Stimulated activated naive CD8-positive, alpha-beta T cell treated with anti-CD3 and anti-CD28 coated beads, Interleukin-15, amount 100 ng/mL, for 72 hours (primary cell): ENCODE measurements around the gene TMA7.
"Not testable (repeated sequence)": the region's sequence is repeated elsewhere in the genome, so short reads cannot be mapped to it uniquely, and the experiment has no call there.

ENCODE experiments used
- ATAC-seq: fragments of 150-1000 bp; cut with Tn5 transposase; 2 replicates; pipeline ENCODE4 v1.10.0; 2021; ENCODE audit warnings: mild to moderate bottlenecking, moderate library complexity
- DNase-seq, 2 donors: peaks; one replicate each; pipeline ENCODE4 v3.0.0; 2021 to 2022
- H3K27ac Mint-ChIP-seq, 2 donors: one replicate each; pipeline ENCODE4 v1.8.0; 2022; ENCODE audit warnings: mild to moderate bottlenecking in 2 of 2, mixed read lengths in 2 of 2, moderate library complexity in 2 of 2
- H3K27me3 Mint-ChIP-seq: one replicate; pipeline ENCODE4 v1.8.0; 2022; ENCODE audit warnings: mixed read lengths
- H3K4me1 Mint-ChIP-seq: one replicate; pipeline ENCODE4 v1.8.0; 2022; ENCODE audit warnings: mild to moderate bottlenecking, mixed read lengths
- H3K4me3 Mint-ChIP-seq, 2 donors: one replicate each; pipeline ENCODE4 v1.8.0; 2022; ENCODE audit warnings: mild to moderate bottlenecking in 2 of 2, mixed read lengths in 2 of 2, moderate library complexity in 1 of 2
- H3K9me3 Mint-ChIP-seq, 2 donors: one replicate each; pipeline ENCODE4 v1.8.0; 2022; ENCODE audit warnings: mixed read lengths in 2 of 2

The TMA7 gene

DNA sequence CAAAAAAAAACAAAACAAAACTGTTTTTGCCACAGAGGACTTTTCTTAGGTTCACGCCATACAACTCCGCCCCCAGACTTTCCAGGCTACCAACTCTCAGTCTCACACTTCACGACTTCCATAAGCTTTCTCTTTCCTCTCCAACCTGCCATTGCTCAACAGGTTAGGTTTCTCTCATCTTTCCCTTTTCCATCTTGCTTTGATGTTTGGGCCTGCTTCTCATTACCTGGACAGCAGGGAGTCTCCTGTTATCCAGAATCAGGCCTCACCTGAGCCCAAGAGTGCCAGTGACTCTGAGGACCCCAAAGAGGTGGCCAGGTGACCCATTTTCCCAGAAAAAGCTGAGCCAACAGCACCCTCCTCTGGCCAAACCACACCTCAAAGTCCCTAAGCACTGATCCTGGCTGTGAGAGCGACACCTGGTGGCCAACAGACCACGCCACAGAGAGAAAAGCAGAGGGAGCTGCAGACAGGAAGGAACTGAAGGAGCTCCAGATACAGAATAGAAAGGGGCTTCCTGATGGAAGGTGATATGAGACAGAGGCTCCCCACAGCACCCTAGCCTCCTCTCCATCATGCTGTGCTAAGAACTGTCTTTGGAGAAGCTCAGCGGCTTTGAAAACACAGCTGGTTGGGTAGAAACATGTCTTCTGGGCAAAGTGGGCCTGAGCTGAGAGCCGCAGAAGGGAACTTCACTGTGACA is 4.1 kb upstream of the TMA7 start:
- peak; percentile 38 for ATAC-seq
- Mint-ChIP-seq H3K27ac (no peak overlapping the region), H3K27me3 (peaks cover under 1% of the 10 kb centered on the region), H3K9me3 (no peaks in the 10 kb centered on the region), H3K4me1 (peaks cover 34% of the 10 kb centered on the region), H3K4me3 (no peak overlapping the region)
- peak; percentile 78 to 82 for DNase-seq

DNA sequence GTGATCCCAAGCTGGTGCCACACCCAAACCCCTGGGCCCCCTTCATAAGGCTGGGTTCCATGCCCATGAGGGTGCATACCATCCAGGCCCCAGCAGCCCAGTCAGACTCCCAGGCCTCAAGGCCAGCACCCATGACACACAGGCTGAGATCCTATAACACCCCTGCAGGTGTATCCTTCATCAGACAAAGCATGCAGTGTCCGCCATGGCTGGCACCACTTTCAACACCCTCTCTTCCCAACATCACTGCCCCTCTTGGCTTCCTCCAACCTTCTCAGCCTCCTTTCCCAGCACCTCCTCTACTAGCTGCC is 3.6 kb upstream of the TMA7 start:
- H3K9me3 Mint-ChIP-seq: no peaks in the 10 kb centered on the region
- H3K27ac Mint-ChIP-seq: no peak overlapping the region
- H3K4me3 Mint-ChIP-seq: no peak overlapping the region
- ATAC-seq: no peak
- H3K27me3 Mint-ChIP-seq: no peaks in the 10 kb centered on the region
- H3K4me1 Mint-ChIP-seq: peaks cover 34% of the 10 kb centered on the region
- no peak for DNase-seq

DNA sequence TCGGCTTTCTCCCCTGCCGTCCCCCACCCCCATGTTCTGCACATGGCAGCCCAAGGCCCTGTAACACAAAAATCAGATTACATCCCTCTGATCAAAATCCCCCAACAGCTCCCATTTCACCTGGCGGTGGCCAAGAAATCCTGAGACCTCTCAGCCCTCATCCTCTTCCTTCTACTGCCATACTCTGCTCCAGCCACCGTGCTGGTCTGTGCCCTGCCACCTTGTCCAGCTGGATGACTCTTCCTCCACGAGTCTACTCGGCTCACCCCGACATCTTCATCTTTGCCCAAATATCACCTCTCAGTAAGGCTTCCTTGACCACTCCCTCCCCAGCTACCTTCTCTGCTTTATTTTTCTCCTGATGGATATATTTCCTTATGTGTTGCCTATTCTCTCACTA is 3.2 kb upstream of the TMA7 start:
- ATAC-seq (no peak), DNase-seq (no peak)
- Mint-ChIP-seq H3K9me3 (no peaks in the 10 kb centered on the region), H3K4me1 (peaks cover 38% of the 10 kb centered on the region), H3K27me3 (no peaks in the 10 kb centered on the region), H3K27ac (no peak overlapping the region), H3K4me3 (no peak overlapping the region)

DNA sequence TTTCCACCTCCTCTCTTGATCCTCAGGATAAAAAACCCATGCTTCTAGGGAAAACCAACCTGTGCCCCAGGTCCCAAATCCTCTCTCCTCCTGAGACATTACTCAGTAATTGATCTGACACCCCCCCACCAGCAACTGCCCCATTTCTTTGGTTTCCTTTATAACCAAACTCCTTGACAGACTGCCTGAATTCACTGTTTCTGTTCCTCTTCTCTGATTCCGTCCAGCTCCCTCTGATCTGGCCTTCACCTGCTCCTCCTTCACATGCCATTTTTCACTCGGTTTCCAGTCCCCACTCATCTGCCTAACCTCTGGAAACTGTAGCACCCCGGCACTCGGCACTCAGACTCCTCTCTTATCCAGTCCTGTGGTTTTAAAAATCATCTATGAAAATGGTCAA is 2.2 kb upstream of the TMA7 start:
- Mint-ChIP-seq H3K27me3 (no peaks in the 10 kb centered on the region), H3K9me3 (no peaks in the 10 kb centered on the region), H3K4me1 (peaks cover 41% of the 10 kb centered on the region), H3K4me3 (peak overlapping the region in 1 of 2 donors; percentile 6), H3K27ac (no peak overlapping the region)
- ATAC-seq (no peak), DNase-seq (no peak)

DNA sequence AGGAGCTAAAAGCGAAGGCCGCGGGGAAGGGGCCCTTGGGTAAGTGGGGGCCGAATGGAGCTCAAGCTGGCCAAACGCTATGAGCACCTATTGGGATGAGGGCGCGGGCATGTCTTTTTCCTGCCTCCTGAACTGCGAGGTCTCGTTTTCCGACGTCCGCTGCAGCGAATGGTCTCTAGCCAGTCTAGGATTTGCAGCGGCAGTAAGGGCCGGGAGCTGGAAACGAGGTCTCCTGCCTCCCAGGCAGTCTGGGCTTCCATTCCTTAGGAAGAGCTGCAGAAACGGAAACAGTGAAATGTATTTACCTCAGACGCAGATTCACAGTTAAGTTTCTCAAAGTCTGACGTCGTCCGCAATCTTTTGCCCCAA is 517 bp downstream of the TMA7 start:
- H3K4me1 Mint-ChIP-seq: peaks cover 45% of the 10 kb centered on the region

DNA sequence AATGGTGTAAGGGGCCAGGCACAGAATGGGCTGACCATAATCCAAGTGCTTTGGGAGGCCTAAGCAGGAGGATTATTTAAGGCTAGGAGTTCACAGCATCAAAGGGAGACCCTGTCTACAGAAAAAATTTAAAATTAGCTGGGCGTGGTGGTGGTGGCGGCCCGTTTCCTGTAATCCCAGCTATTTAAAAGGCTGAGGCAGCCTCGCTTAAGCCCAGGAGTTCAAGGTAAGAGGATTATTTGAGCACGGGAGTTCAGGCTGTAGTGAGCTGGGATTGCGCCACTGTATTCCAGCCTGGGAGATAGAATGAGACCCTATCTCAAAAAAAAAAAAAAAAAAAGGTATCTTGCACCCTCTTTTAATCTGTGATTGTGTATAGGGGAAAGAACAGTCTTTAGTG is 1.9 kb downstream of the TMA7 start:
- peak overlapping the region; percentile 89 to 96 for H3K4me3 Mint-ChIP-seq
- no peak for ATAC-seq
- peaks cover 54% of the 10 kb centered on the region for H3K4me1 Mint-ChIP-seq

More for the DNA sequence above, 517 bp downstream of the TMA7 start:
- Mint-ChIP-seq H3K4me3 (peak overlapping the region; percentile 89 to 96), H3K9me3 (no peaks in the 10 kb centered on the region), H3K27ac (peak overlapping the region; percentile 89 to 94), H3K27me3 (no peaks in the 10 kb centered on the region)
- ATAC-seq (peak; percentile 0), DNase-seq (no peak)

DNA sequence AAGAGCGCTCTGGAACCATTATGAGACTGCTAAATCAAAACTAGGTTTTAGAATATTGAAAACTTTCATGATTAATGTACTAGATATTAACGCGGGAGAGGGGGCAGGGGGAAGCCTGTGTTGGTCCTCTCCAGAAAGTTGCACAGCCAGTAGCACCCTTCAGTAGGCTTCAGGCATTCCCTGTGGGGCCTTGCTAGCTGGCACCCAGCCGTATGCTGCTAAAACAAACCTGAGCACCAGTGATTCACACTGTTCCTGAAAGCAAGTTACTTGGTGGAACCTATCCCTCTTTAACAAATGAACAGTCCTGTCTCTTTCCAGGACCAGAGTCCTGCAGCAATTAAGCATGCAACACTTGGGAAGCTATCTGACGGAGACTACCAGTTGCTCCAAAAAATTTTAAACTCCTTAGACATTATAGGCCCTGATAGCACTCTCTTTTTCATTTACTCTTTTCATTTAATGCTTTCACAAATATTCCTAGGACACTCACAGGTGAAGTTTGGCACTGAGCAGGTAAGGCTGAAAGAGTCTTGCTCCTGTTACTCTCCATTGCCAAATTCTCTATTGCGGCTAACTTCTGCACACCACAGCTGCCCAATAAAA is 5.3 kb downstream of the TMA7 start:
- no peak overlapping the region for H3K27ac Mint-ChIP-seq
- H3K27me3 Mint-ChIP-seq: no peaks in the 10 kb centered on the region
- H3K4me1 Mint-ChIP-seq: peaks cover 49% of the 10 kb centered on the region
- ATAC-seq (no peak), DNase-seq (no peak)
- H3K9me3 Mint-ChIP-seq: no peaks in the 10 kb centered on the region
- peak overlapping the region; percentile 91 to 97 for H3K4me3 Mint-ChIP-seq

More for the DNA sequence above, 1.9 kb downstream of the TMA7 start:
- Mint-ChIP-seq H3K27me3 (no peaks in the 10 kb centered on the region), H3K9me3 (no peaks in the 10 kb centered on the region), H3K27ac (no peak overlapping the region)
- DNase-seq: no peak

DNA sequence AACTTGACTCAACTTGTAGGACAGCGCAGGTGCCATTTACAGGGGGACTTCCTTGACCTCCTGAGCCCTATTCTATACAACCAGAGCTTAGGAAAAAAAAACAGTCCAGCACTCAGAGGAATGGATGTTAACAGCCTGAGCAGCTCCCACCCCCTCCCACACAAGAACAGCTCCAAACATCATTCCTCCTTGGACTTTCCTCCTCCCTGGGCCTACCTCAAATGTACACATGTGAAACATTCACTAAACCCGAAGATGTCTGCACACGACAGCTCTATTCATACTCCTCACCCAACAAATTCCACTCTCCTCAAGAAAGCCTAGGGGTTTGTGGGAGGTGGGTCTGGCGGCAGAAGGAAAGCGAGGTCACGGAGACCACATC is 6.0 kb downstream of the TMA7 start:
- Mint-ChIP-seq H3K27me3 (no peaks in the 10 kb centered on the region), H3K9me3 (no peaks in the 10 kb centered on the region), H3K27ac (peak overlapping the region; percentile 91 to 94), H3K4me1 (peaks cover 49% of the 10 kb centered on the region), H3K4me3 (peak overlapping the region; percentile 91 to 97)
- ATAC-seq (no peak), DNase-seq (no peak)

DNA sequence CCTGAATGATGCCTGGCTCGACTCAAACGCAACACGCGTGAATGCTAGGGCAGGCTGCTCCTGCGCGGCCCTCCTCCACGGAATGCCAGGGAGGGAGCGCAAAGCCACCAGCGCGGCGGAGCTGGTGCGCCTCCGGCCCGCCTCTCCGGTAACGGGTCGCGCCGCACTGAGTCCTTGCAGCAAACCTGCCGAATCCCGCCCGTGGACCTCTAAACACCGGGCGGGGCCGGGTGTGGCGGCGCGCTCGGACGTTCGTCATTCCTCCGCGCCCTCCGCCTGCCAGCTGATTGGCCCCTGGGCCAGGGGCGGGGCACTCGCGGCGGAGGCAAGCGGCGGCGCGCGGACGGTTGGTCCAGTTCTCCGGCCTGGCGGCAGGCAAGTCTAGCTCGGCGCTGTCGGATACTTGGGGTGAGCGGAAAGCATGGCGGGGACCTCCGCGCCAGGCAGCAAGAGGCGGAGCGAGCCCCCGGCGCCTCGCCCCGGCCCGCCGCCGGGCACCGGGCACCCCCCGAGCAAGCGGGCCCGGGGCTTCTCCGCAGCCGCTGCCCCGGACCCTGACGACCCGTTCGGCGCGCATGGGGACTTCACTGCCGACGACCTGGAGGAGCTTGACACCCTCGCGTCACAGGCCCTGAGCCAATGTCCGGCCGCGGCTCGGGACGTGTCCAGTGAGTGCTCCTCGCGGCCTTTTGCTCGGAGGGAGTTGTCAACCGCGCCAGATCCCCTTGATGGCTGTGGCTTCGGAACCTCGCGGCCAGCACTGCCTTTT is 6.6 kb downstream of the TMA7 start, which contains the start of gene ATRIP:
ATRIP (plus strand) TSS at position 313 of the 769 bp plus-strand sequence; CDS start at position 422, 109 bp downstream.
- peak; percentile 81 to 84 for DNase-seq
- no peaks in the 10 kb centered on the region for H3K9me3 Mint-ChIP-seq
- peak; percentile 99 for ATAC-seq
- peaks cover 44% of the 10 kb centered on the region for H3K4me1 Mint-ChIP-seq
- H3K4me3 Mint-ChIP-seq: peak within 1 kb of the TSS; percentile 91 to 97
- peak within 1 kb of the TSS; percentile 91 to 94 for H3K27ac Mint-ChIP-seq
- no peaks in the 10 kb centered on the region for H3K27me3 Mint-ChIP-seq

DNA sequence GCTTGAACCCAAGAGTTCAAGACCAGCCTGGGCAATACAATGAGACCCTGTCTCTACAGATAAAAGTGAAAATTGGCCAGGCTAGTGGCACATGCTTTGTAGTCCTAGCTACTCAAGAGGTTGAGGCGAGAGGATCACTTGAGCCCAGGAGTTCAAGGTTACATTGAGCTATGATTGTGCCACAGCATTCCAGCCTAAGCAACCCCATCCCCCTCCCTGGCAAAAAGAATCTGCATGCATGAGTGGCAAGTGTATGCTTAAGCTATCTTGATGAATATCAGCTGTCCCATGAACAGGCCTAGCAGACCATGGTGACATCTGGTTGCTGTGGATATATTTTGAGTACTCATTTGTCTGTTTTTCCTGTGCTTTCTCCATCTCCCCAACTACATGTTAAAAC is 11.2 kb downstream of the TMA7 start:
- peaks cover 20% of the 10 kb centered on the region for H3K4me1 Mint-ChIP-seq
- DNase-seq: no peak
- H3K9me3 Mint-ChIP-seq: no peaks in the 10 kb centered on the region
- no peak overlapping the region for H3K4me3 Mint-ChIP-seq
- ATAC-seq: no peak
- no peak overlapping the region for H3K27ac Mint-ChIP-seq
- no peaks in the 10 kb centered on the region for H3K27me3 Mint-ChIP-seq

DNA sequence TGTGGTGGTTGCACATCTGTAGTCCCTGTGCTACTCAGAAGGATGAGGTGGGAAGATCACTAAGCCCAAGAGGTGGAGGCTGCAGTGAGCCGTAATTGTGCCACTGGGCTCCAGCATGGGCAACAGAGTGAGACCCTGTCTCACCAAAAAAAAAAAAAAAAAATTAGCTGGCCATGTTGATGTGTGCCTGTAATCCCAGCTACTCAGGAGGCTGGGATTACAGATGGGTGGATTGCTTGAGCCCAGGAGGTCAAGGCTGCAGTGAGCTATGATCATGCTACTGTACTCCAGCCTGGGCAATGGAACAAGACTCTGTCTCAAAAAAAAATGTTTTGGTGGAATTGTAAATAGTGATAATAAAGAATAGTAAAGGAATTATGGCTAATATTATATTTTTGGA is 16.4 kb downstream of the TMA7 start:
- H3K27me3 Mint-ChIP-seq: no peaks in the 10 kb centered on the region
- H3K9me3 Mint-ChIP-seq: no peaks in the 10 kb centered on the region
- ATAC-seq (no peak), DNase-seq (no peak)
- no peak overlapping the region for H3K4me3 Mint-ChIP-seq
- H3K4me1 Mint-ChIP-seq: peaks cover 9% of the 10 kb centered on the region
- no peak overlapping the region for H3K27ac Mint-ChIP-seq

DNA sequence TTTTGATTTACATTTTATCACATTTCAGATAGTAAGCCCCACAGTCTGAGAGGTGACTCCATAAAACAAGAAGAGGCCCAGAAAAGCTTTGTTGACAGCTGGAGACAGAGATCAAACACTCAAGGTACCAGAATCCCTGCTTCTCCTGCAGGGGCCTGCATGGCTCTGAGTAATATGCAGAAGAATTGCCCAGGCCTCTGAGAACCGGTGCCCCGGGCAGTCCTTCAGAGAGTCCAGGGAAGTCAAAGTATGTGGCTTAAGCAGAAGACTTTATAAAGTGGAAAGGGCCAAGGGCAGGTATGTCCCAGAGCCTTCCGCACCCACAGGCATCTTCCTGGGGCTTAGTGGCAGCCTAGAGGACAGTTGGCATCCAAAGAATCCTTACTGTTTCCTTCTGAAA is 19.3 kb downstream of the TMA7 start:
- no peak for DNase-seq
- no peak for ATAC-seq
- no peaks in the 10 kb centered on the region for H3K27me3 Mint-ChIP-seq
- H3K27ac Mint-ChIP-seq: no peak overlapping the region
- no peaks in the 10 kb centered on the region for H3K9me3 Mint-ChIP-seq
- no peak overlapping the region for H3K4me3 Mint-ChIP-seq
- H3K4me1 Mint-ChIP-seq: peaks cover 9% of the 10 kb centered on the region

DNA sequence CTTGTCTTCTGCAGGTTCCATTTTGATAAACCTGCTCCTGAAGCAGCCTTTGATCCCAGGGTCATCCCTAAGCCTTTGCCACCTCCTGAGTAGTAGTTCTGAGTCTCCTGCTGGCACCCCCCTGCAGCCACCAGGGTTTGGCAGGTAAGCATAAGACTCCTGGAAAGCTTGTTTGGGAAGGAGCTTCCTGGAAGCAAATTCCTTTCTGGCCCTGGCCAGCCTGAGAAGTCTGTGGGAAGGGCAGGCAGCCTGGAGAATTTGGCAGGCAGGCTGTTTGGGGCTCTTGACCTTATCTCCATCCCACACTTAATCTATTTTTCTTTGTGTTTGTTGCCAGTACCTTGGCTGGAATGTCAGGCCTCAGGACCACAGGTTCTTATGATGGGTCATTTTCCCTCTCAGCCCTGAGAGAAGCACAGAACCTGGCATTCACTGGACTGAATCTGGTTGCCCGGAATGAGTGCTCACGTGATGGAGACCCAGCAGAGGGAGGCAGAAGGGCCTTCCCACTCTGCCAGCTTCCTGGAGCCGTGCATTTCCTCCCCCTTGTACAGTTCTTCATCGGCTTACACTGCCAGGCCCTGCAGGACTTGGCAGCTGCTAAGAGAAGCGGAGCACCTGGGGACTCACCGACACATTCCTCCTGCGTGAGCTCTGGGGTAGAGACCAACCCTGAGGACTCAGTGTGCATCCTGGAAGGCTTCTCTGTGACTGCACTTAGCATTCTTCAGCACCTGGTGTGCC is 19.9 kb downstream of the TMA7 start:
- no peaks in the 10 kb centered on the region for H3K9me3 Mint-ChIP-seq
- H3K27me3 Mint-ChIP-seq: no peaks in the 10 kb centered on the region
- DNase-seq (no peak), ATAC-seq (no peak)
- H3K4me3 Mint-ChIP-seq: no peak overlapping the region
- no peak overlapping the region for H3K27ac Mint-ChIP-seq
- peaks cover 9% of the 10 kb centered on the region for H3K4me1 Mint-ChIP-seq

DNA sequence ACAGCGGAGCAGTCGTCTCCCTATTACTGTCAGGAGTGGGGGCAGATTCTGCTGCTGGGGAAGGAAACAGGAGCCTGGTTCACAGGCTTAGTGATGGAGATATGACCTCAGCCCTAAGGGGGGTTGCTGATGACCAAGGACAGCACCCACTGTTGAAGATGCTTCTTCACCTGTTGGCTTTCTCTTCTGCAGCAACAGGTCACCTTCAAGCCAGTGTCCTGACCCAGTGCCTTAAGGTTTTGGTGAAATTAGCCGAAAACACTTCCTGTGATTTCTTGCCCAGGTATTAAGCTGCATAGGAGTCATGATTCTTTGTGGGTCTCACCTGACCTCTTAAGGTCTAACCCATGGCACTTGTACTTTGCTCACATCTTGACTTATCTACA is 20.5 kb downstream of the TMA7 start:
- ATAC-seq (no peak), DNase-seq (no peak)
- Mint-ChIP-seq H3K4me1 (peaks cover 13% of the 10 kb centered on the region), H3K9me3 (no peaks in the 10 kb centered on the region), H3K27ac (peak overlapping the region in 1 of 2 donors; percentile 58), H3K4me3 (no peak overlapping the region), H3K27me3 (no peaks in the 10 kb centered on the region)

DNA sequence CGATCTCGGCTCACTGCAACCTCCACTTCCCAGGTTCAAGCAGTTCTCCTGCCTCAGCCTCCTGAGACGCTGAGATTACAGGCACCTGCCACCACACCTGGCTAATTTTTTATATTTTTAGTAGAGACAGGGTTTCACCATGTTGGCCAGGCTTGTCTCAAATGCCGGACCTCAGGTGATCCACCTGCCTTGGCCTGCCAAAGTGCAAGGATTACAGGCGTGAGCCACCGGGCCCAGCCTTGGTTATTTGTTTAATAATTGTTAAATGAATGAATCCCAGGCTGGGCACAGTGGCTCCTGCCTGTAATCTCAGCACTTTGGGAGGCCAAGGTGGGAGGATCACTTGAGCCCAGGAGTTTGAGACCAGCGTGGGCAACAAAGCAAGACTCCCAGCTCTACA is 21.7 kb downstream of the TMA7 start:
- DNase-seq, H3K27me3 Mint-ChIP-seq, H3K27ac Mint-ChIP-seq, H3K9me3 Mint-ChIP-seq, ATAC-seq, H3K4me3 Mint-ChIP-seq: not testable (repeated sequence)
- peaks cover 22% of the 10 kb centered on the region for H3K4me1 Mint-ChIP-seq

DNA sequence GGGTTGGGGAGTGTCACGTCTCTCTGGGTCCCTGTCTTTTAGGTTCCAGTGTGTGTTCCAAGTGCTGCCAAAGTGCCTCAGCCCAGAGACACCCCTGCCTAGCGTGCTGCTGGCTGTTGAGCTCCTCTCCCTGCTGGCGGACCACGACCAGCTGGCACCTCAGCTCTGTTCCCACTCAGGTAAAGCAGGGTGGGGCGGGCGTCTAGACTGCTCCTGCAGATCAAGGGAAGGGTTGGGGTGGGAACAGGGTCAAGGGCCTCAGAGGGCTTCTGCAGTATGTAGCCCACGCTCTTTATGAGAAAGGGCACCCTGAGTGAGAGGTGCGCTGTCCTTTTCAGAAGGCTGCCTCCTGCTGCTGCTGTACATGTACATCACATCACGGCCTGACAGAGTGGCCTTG is 23.6 kb downstream of the TMA7 start:
- H3K27ac Mint-ChIP-seq: no peak overlapping the region
- DNase-seq: no peak
- no peak overlapping the region for H3K4me3 Mint-ChIP-seq
- no peaks in the 10 kb centered on the region for H3K9me3 Mint-ChIP-seq
- no peak for ATAC-seq
- peaks cover 42% of the 10 kb centered on the region for H3K4me1 Mint-ChIP-seq
- no peaks in the 10 kb centered on the region for H3K27me3 Mint-ChIP-seq
